Activated CD8-positive, alpha-beta memory T cell treated with anti-CD3 and anti-CD28 coated beads, Interleukin-2, amount 50 U/mL, for 48 hours (primary cell): ENCODE data around the gene NT5DC1.

ENCODE experiments used
- DNase-seq: peaks from one replicate; pipeline ENCODE4 v3.0.0-alpha.2; 2020

The NT5DC1 gene

DNA sequence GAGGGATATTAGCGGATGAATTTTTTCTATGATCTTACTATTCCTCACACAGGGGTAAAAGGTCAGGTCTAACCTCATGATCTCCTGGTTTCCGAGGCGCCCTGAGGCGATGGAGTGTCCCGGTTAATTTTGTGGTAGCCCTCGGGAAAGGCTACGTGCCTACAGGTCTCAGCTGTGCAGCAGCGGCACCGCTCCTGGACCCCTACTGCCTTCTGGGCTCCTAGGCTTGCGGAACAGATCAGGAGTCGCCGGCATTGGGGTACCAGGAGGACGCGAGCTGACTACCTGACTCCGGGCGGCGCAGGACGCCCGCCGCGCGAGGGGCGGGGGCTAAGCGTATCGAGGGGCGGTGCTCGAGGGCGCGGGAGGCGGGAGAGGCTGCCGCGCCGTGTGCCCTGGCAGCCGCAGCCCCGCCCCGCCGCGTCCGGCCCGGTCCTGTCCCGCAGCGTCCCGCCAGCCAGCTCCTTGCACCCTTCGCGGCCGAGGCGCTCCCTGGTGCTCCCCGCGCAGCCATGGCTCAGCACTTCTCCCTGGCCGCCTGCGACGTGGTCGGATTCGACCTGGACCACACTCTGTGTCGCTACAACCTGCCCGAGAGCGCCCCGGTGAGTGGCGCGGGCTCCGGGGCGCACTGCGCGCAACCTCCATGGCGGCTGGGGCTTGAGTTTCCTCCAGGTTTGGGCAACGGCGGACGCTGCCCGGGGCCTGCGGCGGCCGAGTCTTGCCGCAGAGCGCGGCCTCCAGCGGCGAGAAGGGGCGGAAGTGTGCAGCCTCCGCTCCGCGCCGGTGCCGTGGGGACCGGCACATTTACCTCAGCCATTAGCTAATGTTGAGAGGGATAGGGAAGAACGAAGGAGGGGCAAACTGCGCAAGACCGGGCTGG is at the start of gene NT5DC1:
NT5DC1 (plus strand) TSS at position 435 of the 883 bp plus-strand sequence; CDS start at position 513, 78 bp downstream.
- peak; percentile 90 for DNase-seq

DNA sequence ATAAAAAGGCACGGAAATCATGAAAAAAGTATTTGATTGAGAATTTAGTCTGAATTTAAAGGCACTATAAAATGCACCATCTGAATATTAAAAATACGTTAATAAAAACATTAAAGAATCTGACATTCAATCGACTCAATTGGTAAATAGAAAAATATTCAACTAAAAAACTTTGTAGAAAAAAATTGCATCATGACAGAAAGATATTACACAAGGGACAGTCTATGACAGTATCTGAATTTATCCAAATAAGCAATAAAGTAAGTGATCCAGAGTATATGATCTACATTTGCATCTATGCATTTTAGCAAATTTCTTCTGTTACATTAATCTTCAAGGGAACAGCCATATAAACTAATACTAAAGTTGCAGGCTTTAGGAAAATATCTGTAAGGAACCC is 49.4 kb upstream of the NT5DC1 start:
- no peak for DNase-seq

DNA sequence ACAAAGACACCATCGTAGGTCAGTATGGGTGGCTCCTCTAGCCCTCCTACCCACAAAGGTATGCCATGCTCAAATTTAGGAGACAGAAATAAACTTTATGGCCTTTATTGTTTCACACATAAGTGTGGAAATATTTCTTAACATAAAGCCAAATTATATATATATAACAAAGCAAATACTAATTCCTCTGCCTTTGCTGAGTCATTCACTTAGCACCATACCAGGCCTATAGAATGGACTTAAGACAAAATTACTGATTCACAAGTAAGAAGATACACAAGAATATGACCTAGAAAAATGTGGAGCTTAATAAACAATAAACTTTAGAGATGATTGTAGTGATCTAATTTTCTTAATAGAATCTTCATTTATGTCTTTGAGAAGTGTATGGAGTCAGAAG is 45.1 kb upstream of the NT5DC1 start:
- no peak for DNase-seq

DNA sequence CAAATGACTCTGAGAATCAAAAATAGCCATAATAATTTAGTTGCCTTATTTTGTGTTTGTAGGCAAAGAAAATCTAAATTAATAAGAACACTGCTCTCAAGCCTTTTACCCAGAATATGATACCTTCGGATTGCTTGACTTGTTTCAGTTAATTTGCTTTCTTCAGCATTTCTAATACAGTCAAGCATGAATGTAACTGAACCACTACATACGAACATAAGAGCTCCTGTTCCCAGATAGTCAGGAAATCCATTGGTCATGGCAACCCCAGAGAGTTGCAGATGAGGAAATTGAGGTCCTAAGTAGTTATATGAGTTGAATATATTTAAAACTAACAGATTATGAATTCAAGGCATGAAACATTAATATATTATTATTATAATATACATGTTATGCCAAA is 42.9 kb upstream of the NT5DC1 start:
- no peak for DNase-seq

DNA sequence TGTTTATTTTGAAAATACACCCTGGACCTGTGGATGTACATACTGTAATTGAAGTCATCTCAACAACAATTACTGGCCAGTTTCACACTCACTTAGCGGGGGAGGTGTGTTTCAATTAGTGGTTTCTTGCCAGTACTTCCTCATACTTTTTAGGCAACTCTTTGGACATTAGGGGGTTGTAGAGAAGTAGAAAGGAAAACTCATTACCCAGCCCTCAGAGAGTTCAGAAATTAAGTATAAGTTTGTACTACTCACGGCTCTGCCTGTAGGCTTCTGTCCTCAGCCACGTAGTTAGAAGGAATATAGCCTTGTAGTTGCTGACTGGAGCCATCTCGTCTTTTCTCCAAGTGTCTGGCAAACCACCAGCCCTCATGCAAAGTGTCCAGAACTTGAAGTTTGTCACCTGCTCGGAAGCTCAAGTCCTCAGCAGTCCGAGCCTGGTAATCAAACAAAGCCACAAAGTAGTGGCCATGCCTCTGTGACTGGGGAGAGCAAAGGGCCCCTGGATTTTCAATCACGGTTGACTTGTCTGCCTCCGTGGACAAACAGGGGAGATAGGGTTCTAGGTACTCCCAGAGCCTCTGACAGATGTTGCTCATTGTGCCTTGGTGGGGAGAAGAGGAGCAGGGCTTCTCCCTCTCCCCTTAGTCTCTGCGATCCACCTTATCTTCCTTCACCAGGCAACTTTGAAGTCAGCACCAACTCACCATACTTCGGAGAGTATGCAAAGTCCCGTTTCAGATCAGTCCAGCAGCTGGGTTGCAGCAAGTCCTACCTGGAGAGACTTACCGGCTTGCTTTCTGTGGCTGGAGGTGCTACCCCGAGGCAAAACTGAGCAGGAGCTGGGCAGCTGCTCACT is 40.7 kb upstream of the NT5DC1 start:
- no peak for DNase-seq

DNA sequence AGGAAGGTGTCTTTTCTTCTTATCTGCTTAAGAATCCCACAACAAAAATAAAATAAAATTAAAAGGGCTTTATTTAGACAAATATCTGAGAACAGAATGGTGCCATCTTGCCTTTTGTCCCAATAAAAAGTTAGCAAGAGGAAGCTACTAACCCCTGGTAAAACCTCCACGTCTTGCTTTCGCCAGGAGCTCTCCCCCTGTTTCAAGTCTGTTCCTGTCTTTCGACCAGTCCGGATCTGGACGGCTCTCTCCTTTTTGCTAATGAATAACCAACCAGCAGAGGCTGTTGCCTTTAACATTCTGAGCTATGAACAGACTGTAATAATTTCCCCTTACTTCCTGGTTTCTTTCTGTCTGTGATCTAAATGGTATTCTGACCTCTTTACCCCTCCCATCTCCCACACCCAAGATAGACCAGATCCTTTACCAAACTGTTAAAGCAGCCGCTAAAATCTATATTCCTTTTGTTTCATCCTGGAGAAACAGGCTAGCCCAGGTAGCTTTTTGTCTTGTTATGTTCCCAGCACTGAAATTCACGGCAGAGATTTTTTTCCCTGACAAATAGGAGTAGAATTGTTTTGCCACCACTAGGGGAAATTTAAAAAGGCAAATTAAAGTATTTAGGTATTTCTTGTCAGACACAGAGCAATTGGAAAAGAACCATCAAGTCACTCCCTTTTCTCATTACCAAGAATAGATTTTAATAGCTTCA is 39.9 kb upstream of the NT5DC1 start, which contains the start of gene FRK:
FRK (minus strand) TSS at position 320 of the 712 bp plus-strand sequence. CDS start 580 bp downstream, outside the sequence.
- no peak for DNase-seq

DNA sequence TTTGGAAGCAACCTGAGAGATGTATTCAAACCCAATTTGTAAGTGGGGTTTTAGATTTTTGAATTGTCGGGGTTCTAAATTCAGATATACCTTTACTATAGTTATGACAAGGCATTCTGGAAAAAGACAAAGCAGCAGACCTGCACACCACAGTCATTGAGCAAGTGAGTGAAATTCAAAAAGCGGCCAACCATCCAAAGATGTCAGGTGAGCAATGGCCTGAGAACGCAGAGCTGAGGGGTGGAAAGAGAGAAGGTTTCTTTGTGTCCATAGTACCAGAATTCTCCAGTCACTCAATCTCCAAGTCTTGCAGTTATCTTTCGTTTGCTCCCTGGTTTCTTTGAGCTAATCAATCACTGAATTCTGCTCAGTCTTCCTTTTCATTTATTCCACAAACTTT is 38.2 kb upstream of the NT5DC1 start:
- DNase-seq, result no peak

DNA sequence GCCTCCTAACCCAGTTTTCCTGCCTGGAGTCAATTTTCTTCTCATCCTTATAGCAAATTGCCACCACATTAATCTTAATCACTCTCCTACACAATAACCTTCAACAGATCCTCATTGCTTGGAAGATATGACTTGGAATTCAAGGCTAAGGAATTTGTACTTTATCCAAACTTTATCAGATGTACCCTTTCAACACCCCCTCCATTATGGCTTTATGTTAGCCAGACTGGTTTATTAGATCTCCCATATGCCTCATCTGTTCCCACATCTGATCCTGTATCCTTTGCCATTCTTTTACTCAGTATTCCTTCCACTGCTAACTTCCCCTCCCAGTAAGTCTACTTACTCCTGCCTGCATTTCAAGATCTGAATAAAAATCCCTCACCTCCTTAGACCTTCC is 36.0 kb upstream of the NT5DC1 start:
- DNase-seq, result no peak

DNA sequence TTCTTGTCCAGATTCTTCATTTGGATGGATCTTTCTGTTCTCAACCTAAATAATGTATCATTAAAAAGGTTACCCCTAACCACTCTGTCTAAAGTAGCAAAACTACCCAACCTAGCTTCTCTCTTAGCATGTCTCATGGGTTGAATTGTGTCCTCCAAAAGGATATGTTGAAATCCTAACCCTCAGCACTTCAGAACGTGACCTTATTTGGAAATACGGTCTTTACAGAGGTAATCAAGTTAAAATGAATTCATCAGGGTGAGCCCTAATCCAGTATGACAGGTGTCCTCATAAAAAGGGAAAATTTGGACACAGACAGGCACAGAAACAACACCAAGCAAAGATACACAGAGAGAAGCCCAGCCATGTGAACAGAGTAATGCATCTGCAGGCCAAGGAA is 33.9 kb upstream of the NT5DC1 start:
- no peak for DNase-seq

DNA sequence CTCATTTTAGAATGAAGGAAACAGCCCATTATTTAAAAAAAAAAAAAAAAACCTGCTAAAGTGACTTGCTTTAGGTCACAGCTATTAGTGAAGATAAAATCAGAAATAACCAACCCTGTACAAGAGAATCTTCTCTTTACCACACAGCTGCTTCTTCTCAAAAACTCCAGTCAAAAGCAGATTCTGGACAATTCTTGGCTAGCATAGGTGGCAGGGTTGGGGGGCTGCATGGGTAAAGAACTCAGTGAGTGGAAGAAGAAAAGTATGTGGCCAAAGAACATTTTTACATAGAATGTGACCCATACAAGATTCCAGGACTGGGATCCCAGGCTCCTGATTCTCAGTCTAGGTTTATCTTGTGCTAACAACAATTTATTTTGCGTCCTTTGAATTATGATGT is 30.6 kb upstream of the NT5DC1 start:
- DNase-seq, result no peak

DNA sequence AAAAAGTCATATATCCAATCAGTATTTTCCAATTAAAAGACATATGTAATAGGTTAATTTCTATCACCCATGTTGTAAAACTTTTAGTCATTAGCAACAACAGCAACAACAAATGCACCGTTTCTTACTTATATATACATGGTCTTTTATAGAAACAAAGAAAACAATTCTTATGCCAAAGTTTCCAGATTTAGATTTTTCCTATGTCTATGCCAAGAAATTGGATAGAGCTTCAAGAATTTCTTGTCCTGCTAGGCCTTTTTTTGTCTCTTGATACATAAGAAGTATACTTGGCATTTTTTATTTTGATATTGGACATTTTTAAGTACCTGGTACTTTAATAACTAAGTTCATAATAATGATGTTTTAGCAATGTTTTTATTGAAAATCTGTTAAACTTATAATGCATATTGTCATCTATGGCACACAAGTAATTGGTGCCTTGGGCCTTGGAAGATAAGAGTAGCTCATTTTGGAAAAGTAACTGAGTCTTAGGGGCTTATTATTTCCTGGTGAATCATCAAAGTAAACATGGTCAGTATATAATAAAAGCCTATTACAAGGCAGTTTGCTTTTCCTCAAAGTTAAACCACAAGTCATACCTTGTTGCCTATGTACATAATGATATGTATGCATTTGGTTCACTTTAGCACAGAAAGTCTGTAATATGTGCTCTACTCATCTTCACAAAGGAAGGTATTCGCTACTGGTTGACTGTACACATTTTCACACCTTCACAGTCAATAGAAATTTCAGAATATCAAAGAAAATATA is 29.9 kb upstream of the NT5DC1 start:
- DNase-seq, result no peak

DNA sequence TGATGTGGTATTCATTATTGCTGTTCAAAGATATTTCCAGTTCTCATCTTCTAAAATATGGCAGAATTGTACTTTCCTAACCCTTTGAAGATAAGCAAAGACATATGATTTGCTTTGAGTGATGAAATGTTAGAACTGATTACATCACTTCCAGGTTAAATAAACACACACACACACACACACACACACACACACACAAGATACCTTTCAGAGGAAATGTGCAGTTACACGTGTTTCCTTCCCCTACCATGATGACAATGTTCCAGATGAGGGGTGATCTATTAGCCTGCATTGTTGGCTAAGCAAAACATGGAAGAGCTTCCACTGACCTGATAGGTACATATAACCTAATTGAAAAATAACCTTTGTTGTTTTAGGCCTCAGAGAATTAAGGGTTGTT is 28.3 kb upstream of the NT5DC1 start:
- DNase-seq, result no peak

DNA sequence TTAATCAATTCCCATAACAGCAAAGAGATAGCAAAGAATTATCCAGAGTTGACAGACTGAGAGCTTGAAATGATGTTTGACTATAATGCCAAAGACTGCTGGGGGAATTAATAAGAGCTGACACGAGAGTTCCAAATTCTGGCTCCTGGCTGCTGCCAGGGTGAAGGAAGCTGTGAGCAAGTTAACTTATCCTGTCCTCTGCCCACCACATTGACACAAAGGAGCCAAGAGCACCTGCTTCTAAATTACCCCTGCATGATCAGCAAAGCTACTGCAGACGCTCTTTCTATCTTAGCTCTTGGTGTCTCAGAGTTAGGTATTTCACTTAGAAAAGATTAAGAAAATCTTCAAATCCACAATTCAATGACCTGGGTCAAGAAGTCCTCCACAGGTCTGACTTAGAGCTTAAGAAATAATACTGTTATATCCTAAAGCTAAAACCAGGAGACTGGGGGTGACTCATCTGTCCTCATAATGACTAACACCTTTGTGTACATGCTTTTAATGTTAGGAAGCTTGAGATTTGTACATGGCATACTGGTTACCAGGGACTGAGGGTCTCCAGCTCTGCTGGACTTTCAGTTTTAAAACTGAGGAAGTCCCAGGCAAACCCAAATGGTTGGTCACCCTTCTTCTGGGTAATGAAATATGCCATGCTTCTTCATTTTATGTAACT is 26.8 kb upstream of the NT5DC1 start:
- no peak for DNase-seq

DNA sequence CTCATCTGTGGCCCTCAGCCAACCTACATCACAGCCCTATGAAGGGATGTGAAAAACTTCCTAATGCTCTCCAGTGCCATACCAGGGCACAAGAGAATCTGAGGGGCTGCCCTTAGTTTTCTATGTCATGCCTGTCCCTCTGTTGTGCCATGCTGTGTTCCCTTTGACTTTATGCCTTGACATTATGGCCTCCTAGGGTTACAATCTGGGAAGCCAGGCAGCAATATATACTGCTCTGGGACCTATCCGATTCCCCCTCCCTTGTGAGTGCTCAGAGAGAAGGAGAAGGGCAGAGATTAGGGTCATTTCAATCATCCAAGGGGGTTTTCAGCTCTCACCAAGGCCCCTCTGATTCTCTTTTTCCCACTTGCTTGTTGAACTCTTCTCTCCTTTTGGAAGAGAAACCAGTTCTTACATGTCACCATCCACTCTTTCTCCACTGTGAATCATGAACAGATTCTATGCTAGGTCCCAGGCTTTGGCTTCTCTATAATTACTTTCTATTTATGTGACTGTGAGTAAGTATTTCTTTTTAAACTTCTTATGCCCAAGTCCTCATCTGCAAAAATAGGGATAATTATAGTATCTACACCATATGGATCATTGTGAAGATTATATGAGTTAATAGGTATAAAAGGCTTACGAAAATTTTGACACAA is 25.8 kb upstream of the NT5DC1 start:
- no peak for DNase-seq

DNA sequence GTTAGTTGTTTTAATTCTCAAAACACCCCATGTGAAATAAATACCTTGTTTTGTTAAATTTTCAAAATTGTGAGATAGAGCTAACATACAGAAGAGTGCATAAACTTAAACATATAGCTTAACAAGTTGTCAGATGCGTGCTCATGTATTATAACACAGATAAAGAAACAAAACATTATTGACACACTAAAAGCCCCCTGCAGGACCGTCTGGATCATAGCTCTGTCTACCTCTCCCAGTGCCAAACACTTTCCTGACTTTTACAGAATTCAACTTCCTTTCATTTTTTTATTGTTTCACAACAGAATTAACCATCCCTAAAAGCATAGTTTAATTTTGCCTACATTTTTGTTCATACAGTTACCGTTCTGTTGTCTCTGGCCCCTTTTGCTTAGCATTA is 22.1 kb upstream of the NT5DC1 start:
- no peak for DNase-seq

DNA sequence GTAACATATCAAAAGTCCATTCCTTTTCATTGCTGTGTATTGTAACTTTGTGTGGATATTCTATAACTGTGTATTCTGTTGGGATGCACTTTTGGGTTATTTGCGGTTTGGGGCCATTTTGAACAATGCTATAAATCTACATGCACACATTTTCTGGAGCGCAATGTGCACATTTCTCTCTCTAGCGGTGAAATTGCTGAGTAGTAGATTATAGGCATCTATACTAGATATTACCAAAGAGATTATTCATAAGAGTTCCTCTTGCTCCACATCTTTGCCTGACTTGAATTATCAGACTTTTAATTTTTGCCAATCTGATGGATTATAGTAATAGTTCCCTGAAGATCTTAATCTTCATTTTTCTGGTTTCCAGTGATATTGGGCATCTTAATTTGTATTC is 21.7 kb upstream of the NT5DC1 start:
- DNase-seq, result no peak

DNA sequence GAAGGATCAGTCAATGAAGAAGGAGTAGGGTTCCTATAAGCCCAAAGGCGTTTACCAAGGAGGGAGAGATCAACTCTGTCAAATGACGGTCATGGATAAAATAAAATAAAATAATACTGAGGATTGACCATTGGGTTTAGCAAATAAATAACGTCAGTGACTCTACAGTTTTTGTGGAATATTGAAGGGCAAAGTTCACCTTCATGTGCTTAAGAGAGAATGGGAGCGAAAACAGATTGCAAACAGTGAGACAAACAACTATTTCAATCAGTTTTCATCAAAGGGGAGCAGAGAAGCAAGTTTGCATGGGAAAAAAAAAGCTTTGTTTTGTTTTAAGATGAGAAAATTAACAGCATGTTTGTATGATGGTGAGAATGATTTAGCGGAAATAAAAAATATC is 17.6 kb upstream of the NT5DC1 start:
- no peak for DNase-seq

DNA sequence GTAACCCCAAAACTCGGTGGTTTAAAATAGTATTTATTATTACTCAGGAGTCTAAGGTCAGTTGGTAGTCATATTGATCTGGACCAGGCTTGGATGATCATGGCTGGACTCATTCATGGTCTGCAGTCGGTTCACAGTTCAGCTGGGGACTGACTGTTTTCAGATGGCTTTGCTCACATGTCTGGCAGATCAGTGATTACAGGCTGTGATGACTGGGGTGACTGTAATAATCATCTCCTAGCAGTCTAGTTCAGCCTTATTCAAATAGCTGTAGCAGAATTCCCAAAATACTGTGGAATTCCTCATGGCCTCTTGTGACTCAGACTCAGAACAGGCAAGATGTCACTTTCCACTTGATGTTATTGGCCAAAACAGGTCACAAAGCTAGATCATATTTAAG is 16.4 kb upstream of the NT5DC1 start:
- no peak for DNase-seq

DNA sequence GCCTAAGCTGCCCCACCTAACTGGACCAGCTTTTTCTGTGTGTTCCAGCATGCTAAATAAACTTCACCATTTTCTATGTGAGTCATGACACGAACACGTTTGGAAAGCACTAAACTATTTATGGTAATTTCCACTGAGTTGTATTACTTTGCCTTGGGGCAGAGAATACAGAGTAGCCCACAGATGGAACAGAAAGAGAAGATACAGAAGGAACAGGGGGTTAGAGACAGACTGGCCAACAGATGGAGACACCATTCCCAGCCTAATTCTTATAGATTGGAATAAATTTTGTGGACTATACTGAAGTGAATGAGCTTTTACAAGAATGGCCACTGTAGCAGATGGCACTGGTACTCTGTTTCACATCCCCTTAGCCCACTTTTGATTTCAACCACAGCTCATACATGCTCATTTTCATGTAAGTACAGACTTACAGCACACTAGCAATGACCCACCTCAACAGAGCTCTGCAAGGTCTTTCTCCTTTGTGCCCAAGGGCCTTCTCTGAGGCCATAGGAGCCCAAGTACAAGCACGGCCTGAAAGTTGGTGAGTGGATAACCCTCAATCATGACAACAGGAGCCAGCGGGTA is 13.1 kb upstream of the NT5DC1 start:
- DNase-seq, result no peak

DNA sequence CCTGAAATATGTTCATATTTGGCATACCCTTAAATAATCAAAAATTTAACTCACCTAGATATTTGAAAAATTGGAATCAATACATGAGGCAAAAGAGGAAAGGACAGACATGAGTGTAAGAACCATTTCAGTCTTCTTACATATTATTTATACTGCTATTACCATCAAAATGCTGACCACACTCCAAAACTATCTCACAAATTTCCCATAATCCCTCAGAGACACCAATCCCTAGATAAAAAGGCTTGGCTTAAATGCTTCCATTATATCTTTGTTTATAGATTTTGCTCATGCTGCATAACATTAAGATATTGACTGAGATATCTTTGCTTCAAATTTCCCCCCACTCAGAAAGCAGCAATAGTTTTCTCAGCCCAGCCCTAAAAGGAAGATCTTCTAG is 11.7 kb upstream of the NT5DC1 start:
- DNase-seq, result no peak

DNA sequence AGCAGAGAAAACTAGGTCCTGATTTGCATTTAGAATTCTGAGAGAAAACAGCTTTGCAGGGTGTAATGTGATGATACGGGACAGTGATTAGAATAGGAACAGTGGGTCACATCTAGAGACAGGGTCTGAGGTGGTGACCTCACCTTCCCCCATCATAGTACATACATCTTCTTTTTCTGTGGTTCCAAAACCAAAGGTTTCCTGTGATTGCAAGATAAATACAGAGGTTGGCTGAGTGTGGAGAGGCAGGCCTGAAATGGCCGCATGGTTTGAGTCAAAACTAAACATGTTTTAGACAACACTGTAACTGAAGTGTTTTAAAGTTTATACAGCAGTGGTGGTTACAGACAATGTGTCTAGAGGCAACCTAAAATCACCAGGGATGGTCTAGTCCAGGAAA is 10.4 kb upstream of the NT5DC1 start:
- no peak for DNase-seq
